ENCODE data around the gene LRP5.

LRP5 gene

GRCh38 chr11:68373189-68373814 is 60.9 kb downstream of the LRP5 start:
- peak; percentile 83 for DNase-seq (ENCODE audit: extremely low read depth, low read depth)
- no peak for TF ChIP-seq CTCF (IDR thresholded peaks at IDR 0.05; ENCODE audit: low read depth, low read length, missing control alignments)
- peak overlapping the region; percentile 15; the same call in 1 of the 2 replicates for H3K4me3 ChIP-seq (replicated peaks; ENCODE audit: low read depth, low read length)

GRCh38 chr11:68373815-68374501 is 61.6 kb downstream of the LRP5 start:
- TF ChIP-seq CTCF (IDR thresholded peaks at IDR 0.05; ENCODE audit: low read depth, low read length, missing control alignments) = no peak
- no peak for DNase-seq (ENCODE audit: extremely low read depth, low read depth)
- peak overlapping the region; percentile 15; the same call in 1 of the 2 replicates for H3K4me3 ChIP-seq (replicated peaks; ENCODE audit: low read depth, low read length)

GRCh38 chr11:68374531-68374930 is 62.1 kb downstream of the LRP5 start:
- no peak for DNase-seq (ENCODE audit: extremely low read depth, low read depth)
- no peak overlapping the region for H3K4me3 ChIP-seq (replicated peaks; ENCODE audit: low read depth, low read length)
- no peak for TF ChIP-seq CTCF (IDR thresholded peaks at IDR 0.05; ENCODE audit: low read depth, low read length, missing control alignments)

- H3K4me3 ChIP-seq (replicated peaks; ENCODE audit: low read depth, low read length) = no peak overlapping the region
- no peak for DNase-seq (ENCODE audit: extremely low read depth, low read depth)
- TF ChIP-seq CTCF (IDR thresholded peaks at IDR 0.05; ENCODE audit: low read depth, low read length, missing control alignments) = no peak
Observed at GRCh38 chr11:68375337-68375736, 62.9 kb downstream of the LRP5 start.

- no peak for TF ChIP-seq CTCF (IDR thresholded peaks at IDR 0.05; ENCODE audit: low read depth, low read length, missing control alignments)
- DNase-seq (ENCODE audit: extremely low read depth, low read depth) = no peak
- no peak overlapping the region for H3K4me3 ChIP-seq (replicated peaks; ENCODE audit: low read depth, low read length)
Observed at GRCh38 chr11:68375766-68376165, 63.4 kb downstream of the LRP5 start.

- H3K4me3 ChIP-seq (replicated peaks; ENCODE audit: low read depth, low read length) = no peak overlapping the region
- DNase-seq (ENCODE audit: extremely low read depth, low read depth) = no peak
- no peak for TF ChIP-seq CTCF (IDR thresholded peaks at IDR 0.05; ENCODE audit: low read depth, low read length, missing control alignments)
Observed at GRCh38 chr11:68377389-68377795, 65.0 kb downstream of the LRP5 start.
